SKM-1 treated with dmso at 0.1 percent for 144 hours (cell line): Measurements from ENCODE around the gene LBR.
A peak's percentile ranks its signal among the peaks of the same experiment; 100 is the strongest.
"Not testable (repeated sequence)": the region's sequence is repeated elsewhere in the genome, so short reads cannot be mapped to it uniquely, and the experiment has no call there.

Source experiments
- DNase-seq: peaks from one replicate; lab custom pipeline; 2025; ENCODE audit not compliant: unreplicated experiment; lab: John Stamatoyannopoulos, UW

Gene LBR

GRCh38 chr1:225427235-225428067 lies at the start of gene LBR:
Gene LBR, minus strand, starts transcription at chr1:225428038. Its CDS starts 3,963 bp downstream, at chr1:225424075.
- DNase-seq: peak; percentile 57

- DNase-seq: no peak
Measured at GRCh38 chr1:225477296-225477911, 49.6 kb upstream of the LBR start.

- no peak for DNase-seq
Measured at GRCh38 chr1:225476538-225476988, 48.7 kb upstream of the LBR start.

GRCh38 chr1:225476100-225476511 lies 48.3 kb upstream of the LBR start:
- DNase-seq: no peak

GRCh38 chr1:225474986-225475820 lies 47.4 kb upstream of the LBR start:
- peak; percentile 73 for DNase-seq

- no peak for DNase-seq
Measured at GRCh38 chr1:225474439-225474985, 46.7 kb upstream of the LBR start.

- DNase-seq: not testable (repeated sequence)
Measured at GRCh38 chr1:225473676-225474438, 46.0 kb upstream of the LBR start.

GRCh38 chr1:225473266-225473665 lies 45.4 kb upstream of the LBR start:
- DNase-seq: not testable (repeated sequence)

GRCh38 chr1:225471453-225472301 lies 43.8 kb upstream of the LBR start:
- no peak for DNase-seq

GRCh38 chr1:225471109-225471452 lies 43.2 kb upstream of the LBR start:
- DNase-seq: no peak

- no peak for DNase-seq
Measured at GRCh38 chr1:225470211-225471108, 42.6 kb upstream of the LBR start.

- no peak for DNase-seq
Measured at GRCh38 chr1:225469051-225469450, 41.2 kb upstream of the LBR start.

- no peak for DNase-seq
Measured at GRCh38 chr1:225468270-225469020, 40.6 kb upstream of the LBR start.

- DNase-seq: peak; percentile 95
Measured at GRCh38 chr1:225467193-225468020, 39.6 kb upstream of the LBR start.

GRCh38 chr1:225466848-225467192 lies 39.0 kb upstream of the LBR start:
- DNase-seq: no peak

- no peak for DNase-seq
Measured at GRCh38 chr1:225465793-225466517, 38.1 kb upstream of the LBR start.
